RPMI7951 (cell line): ENCODE data around the gene SEC31B. TPM values are rescaled to one million over a fixed set of nuclear protein-coding genes. Genes with fewer than 3 reads are reported as not detected.

Experiments
- DNase-seq: peaks from one replicate; pipeline ENCODE4 v3.0.0-alpha.2; 2012; ENCODE audit warnings: low read depth
- total RNA-seq: library from RNA; depleted of rRNA; stranded (reverse); fragments of >200 nt; shearing (Covaris generic); gene quantifications from 2 replicates; pipeline ENCODE4 v1.2.3, GENCODE V29; 2014; rRNA removed

The SEC31B gene
- total RNA-seq, 1 experiment from 2014 or later, result 0.24 TPM

GRCh38 chr10:100447663-100448062, 72.0 kb downstream of the SEC31B start:
- no peak for DNase-seq

DNA sequence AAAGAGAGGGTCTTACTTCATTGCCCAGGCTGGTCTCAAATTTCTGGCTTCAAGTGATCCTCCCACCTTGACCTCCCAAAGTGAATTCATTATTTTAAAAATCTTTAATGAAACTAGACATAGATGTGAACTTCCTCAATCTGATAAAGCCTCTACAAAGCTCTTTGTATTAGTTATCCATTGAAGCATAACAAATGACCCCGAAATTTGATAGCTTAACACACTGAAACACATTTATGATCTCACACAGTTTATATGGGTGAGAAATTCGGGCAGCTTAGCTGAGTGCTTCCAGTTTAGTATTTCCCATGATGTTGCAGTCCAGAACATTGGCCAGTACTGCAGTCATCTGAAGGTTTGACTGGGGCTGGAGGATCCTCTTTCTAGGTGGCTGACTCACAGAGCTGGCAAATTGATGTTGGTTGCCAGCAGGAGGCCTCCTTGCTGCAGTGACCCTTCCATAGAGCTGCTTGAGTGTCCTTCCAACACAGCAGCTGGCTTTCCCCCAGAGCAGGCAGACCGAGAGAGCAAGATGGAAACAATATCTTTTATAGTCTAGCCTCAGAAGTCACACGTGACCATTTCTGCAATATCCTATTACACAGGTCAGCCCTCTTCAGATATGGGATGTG, 73.4 kb downstream of the SEC31B start:
- DNase-seq, result no peak

- DNase-seq, result no peak
These were observed 77.1 kb downstream of the SEC31B start for GRCh38 chr10:100442548-100442947.

DNA sequence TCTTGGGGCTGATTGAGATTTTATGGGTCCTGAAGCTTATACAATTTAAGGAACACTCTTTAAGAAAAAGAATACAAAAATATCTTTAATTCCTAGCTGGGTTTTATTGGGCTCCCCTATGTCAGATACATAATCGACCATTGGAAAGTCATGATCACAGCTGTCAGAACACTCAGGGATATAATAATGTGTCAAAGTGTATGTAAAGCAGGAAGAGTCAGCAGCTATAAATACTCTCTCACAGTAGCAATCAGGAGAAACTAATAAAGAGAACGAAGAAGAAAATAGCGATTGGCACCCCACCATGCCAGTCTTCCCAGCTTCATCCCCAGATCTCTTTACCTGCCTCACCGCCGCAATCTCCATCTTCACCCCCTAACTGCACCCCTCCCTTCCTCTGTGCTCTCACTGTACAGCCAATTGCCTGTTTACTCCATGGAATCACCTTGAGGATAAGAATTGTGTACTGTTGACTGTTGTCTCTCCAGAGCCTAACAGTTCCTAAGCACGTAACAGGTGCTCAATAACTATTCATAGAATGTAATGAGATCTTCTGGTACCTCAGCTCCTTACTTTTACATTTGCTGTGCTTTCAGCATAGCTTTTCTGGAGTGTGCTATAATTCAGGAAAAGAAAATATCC, 80.9 kb downstream of the SEC31B start:
- DNase-seq, result no peak

Other genes with a start within 250 kb of the SEC31B start
- 33.5 and 43.5 TPM in 2 replicates for gene BLOC1S2, start 233.2 kb downstream of the SEC31B start, total RNA-seq
- gene PKD2L1, start 189.6 kb downstream of the SEC31B start, total RNA-seq, result not detected in 2 replicates
- 68.3 and 80.6 TPM in 2 replicates for gene SCD, start 172.6 kb downstream of the SEC31B start, total RNA-seq
- not detected in 2 replicates for gene WNT8B, start 56.9 kb downstream of the SEC31B start, total RNA-seq
- gene NDUFB8, start 10.0 kb upstream of the SEC31B start, total RNA-seq, result 189 and 282 TPM in 2 replicates
- gene HIF1AN, start 16.1 kb upstream of the SEC31B start, total RNA-seq, result 4.1 and 5.0 TPM in 2 replicates
- gene PAX2, start 225.7 kb upstream of the SEC31B start, total RNA-seq, result not detected in 2 replicates